Suprapubic skin (tissue), 4 donors: ENCODE measurements around the gene PLEKHD1. TPM values are rescaled to one million over a fixed set of nuclear protein-coding genes. Genes with fewer than 3 reads are reported as not detected.

Experiments used
- DNase-seq, 2 donors: peaks; one replicate each; pipeline ENCODE4 v3.0.0-alpha.2; 2019; ENCODE audit warnings: low spot score in 2 of 2
- H3K27ac ChIP-seq: fragments of 200-600 bp; sonication (generic); one replicate; pipeline ENCODE4 v1.5.1; 2019
- H3K27me3 ChIP-seq: fragments of 200-600 bp; sonication (generic); one replicate; pipeline ENCODE4 v1.5.1; 2019
- H3K36me3 ChIP-seq: fragments of 200-600 bp; sonication (generic); one replicate; pipeline ENCODE4 v1.5.1; 2019
- H3K4me1 ChIP-seq: fragments of 200-600 bp; sonication (generic); one replicate; pipeline ENCODE4 v1.5.1; 2019
- H3K4me3 ChIP-seq: fragments of 200-600 bp; sonication (generic); one replicate; pipeline ENCODE4 v1.5.1; 2019; ENCODE audit warnings: mild to moderate bottlenecking
- H3K9me3 ChIP-seq: fragments of 200-600 bp; sonication (generic); one replicate; pipeline ENCODE4 v1.5.1; 2019
- EP300 ChIP-seq: sonication (generic); formaldehyde crosslinking; IDR thresholded peaks from one replicate; pipeline ENCODE4 v1.6.1; 2017; ENCODE audit warnings: antibody characterized with exemption
- POLR2A ChIP-seq, 2 donors: fragments of 450-650 bp; IDR thresholded peaks; one replicate each; pipeline ENCODE4 v1.6.1; 2017; ENCODE audit warnings: antibody characterized with exemption in 2 of 2, mild to moderate bottlenecking in 2 of 2, moderate library complexity in 2 of 2
- POLR2AphosphoS5 ChIP-seq, 3 donors: sonication (generic); formaldehyde crosslinking; IDR thresholded peaks; one replicate each; pipeline ENCODE4 v1.6.1; 2017; ENCODE audit warnings: antibody characterized with exemption in 3 of 3
- WGBS: methylation state at CpG from one replicate; pipeline ENCODE4 v1.1.5; 2018; 5-methylcytosine and 5-hydroxymethylcytosine counted together
- total RNA-seq, 4 donors: library from RNA; depleted of rRNA; stranded (reverse); fragments of >200 nt; gene quantifications; one replicate each; pipeline ENCODE4 v1.1.0, GENCODE V29; 2016
- TF ChIP-seq, protein P1 (sequence below), 2 donors: fragments of 200-600 bp in 1 of 2; fragments of 450-650 bp in 1 of 2; sonication (generic) in 1 of 2; IDR thresholded peaks; one replicate each; pipeline ENCODE4 v1.5.1; 2016 to 2019; ENCODE audit warnings: antibody characterized with exemption in 2 of 2, mild to moderate bottlenecking in 1 of 2, moderate library complexity in 1 of 2

Gene PLEKHD1
- total RNA-seq, 4 donors from 2014 or later = 1.2 to 3.5 (median 2.3) TPM

DNA sequence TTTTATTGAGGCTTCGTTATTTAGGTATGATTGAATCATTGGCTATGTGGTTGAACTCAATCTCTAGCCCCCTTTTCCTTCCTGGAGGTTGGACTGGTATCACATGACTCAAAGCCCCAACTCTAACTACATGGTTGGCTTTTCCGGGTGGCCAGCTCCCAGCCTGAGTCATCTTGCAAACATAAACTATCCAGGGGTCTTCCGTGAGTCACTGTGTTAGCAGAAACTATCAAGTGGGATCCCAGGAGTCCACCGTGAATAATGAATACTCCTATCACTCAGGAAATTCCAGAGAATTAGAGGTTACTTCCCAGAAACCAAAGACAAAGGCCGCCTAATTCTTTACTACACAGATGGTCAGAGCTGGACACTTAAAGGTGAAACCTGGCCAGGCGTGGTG, 19.7 kb upstream of the PLEKHD1 start:
- TF ChIP-seq, protein P1, sequence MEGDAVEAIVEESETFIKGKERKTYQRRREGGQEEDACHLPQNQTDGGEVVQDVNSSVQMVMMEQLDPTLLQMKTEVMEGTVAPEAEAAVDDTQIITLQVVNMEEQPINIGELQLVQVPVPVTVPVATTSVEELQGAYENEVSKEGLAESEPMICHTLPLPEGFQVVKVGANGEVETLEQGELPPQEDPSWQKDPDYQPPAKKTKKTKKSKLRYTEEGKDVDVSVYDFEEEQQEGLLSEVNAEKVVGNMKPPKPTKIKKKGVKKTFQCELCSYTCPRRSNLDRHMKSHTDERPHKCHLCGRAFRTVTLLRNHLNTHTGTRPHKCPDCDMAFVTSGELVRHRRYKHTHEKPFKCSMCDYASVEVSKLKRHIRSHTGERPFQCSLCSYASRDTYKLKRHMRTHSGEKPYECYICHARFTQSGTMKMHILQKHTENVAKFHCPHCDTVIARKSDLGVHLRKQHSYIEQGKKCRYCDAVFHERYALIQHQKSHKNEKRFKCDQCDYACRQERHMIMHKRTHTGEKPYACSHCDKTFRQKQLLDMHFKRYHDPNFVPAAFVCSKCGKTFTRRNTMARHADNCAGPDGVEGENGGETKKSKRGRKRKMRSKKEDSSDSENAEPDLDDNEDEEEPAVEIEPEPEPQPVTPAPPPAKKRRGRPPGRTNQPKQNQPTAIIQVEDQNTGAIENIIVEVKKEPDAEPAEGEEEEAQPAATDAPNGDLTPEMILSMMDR (IDR thresholded peaks at IDR 0.05) = no peak
- no peak for TF ChIP-seq POLR2AphosphoS5 (IDR thresholded peaks at IDR 0.05)
- no peak for TF ChIP-seq EP300
- TF ChIP-seq POLR2A (IDR thresholded peaks at IDR 0.05) = no peak
- DNase-seq = no peak
- Histone ChIP-seq H3K9me3 (no peaks in the 10 kb centered on the region), H3K4me1 (no peaks in the 10 kb centered on the region), H3K36me3 (peaks cover 7% of the 10 kb centered on the region), H3K27me3 (no peaks in the 10 kb centered on the region), H3K27ac (no peak overlapping the region), H3K4me3 (no peak overlapping the region)
- 91% methylated on average over 6 of the region's 6 CpGs for WGBS

DNA sequence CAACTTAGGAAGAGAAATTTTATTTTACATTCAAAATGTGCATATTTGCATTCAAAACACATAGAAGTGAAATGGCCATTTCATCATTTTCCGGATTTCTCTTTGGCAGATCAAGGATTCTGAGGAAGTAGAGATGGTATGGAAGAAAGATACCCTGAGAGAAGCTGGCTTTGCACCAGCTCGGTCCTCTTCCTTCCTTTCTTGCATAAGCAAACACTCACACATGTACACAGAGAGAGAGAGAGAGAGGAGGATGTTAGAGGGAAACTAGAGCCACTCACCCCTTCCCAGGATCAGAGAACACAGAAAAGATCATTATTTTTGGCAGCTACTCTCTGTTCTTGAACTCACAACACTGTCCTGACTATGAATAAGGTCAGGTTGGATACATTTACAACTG, 15.6 kb upstream of the PLEKHD1 start:
- H3K27ac ChIP-seq = no peak overlapping the region
- H3K36me3 ChIP-seq = no peaks in the 10 kb centered on the region
- no peaks in the 10 kb centered on the region for H3K9me3 ChIP-seq
- no peaks in the 10 kb centered on the region for H3K4me1 ChIP-seq
- TF ChIP-seq POLR2AphosphoS5 (IDR thresholded peaks at IDR 0.05) (no peak), EP300 (no peak), POLR2A (IDR thresholded peaks at IDR 0.05) (no peak)
- TF ChIP-seq, protein P1 (IDR thresholded peaks at IDR 0.05) = no peak
- DNase-seq = no peak
- H3K4me3 ChIP-seq = no peak overlapping the region
- WGBS = 60% methylated on average over 2 of the region's 2 CpGs
- no peaks in the 10 kb centered on the region for H3K27me3 ChIP-seq

DNA sequence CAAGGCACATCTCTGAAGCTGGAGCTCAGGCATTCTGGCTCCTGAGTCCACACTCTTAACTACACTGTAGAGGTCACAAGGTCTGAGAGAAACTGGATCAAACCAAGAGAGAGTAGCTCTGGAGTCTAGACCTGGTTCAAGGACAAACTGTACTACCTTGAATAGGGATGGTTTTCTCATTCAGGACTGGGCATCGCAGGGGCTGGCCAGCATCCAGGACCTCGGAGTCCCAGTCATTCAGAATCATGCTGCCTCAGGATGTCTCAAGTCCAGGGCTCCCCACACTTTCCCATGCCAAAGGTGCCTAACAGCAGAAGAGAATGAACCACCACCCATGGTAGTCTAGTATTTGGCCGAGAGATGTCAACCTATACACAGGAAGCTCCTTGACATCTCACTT, 13.1 kb upstream of the PLEKHD1 start:
- Histone ChIP-seq H3K36me3 (no peaks in the 10 kb centered on the region), H3K4me1 (no peaks in the 10 kb centered on the region), H3K9me3 (no peaks in the 10 kb centered on the region), H3K27ac (no peak overlapping the region), H3K4me3 (no peak overlapping the region), H3K27me3 (no peaks in the 10 kb centered on the region)
- TF ChIP-seq POLR2AphosphoS5 (IDR thresholded peaks at IDR 0.05) (no peak), POLR2A (IDR thresholded peaks at IDR 0.05) (no peak), EP300 (no peak)
- TF ChIP-seq, protein P1 (IDR thresholded peaks at IDR 0.05) = no peak
- 75% methylated on average over 3 of the region's 3 CpGs for WGBS
- no peak for DNase-seq

DNA sequence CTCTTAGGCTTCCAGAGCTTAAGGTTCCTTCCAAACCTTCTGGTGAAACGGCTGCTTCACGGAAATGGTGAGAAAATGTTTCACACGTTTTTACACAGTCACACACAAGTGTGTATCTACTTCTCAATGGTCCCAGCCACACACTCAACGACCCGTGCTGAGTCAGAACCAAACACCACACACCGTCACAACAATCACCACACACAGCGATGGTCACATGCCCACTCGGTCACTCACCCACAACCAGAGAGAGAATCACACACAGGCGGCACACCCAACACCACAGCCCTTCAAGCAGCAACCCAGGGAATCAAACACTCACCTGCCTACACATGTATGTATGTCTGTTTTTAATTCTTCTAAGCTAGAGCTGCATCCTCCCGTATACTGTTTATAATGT, 12.6 kb upstream of the PLEKHD1 start:
- H3K4me1 ChIP-seq = no peaks in the 10 kb centered on the region
- no peaks in the 10 kb centered on the region for H3K36me3 ChIP-seq
- TF ChIP-seq EP300 (no peak), POLR2A (IDR thresholded peaks at IDR 0.05) (no peak), POLR2AphosphoS5 (IDR thresholded peaks at IDR 0.05) (no peak)
- TF ChIP-seq, protein P1 (IDR thresholded peaks at IDR 0.05) = no peak
- 93% methylated on average over 10 of the region's 10 CpGs for WGBS
- H3K9me3 ChIP-seq = no peaks in the 10 kb centered on the region
- no peak for DNase-seq
- no peaks in the 10 kb centered on the region for H3K27me3 ChIP-seq
- no peak overlapping the region for H3K4me3 ChIP-seq
- no peak overlapping the region for H3K27ac ChIP-seq

DNA sequence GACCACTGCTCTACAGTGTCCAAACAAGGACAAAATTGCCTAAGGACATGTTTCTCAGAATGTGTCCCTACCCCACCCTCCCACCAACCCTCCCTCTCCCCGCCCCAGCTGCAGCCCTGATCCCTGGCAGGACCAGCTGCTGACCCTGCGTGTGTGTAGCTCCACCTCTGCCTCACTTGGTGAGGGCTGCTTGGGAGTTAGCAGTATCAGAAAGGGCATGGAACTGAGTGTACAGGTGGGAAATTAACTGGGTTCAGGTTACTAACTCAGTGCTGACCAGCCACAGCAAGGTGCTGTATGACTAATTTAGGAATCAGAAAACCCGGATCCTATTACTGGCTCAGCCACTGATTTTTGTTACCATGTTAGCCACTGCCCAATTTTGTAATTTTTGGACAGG, 11.3 kb upstream of the PLEKHD1 start:
- 75% methylated on average over 2 of the region's 3 CpGs for WGBS

More for the DNA sequence above, 11.3 kb upstream of the PLEKHD1 start:
- no peaks in the 10 kb centered on the region for H3K27me3 ChIP-seq
- DNase-seq = no peak
- H3K9me3 ChIP-seq = no peaks in the 10 kb centered on the region
- no peaks in the 10 kb centered on the region for H3K36me3 ChIP-seq
- no peaks in the 10 kb centered on the region for H3K4me1 ChIP-seq
- H3K27ac ChIP-seq = no peak overlapping the region
- TF ChIP-seq EP300 (no peak), POLR2A (IDR thresholded peaks at IDR 0.05) (no peak), POLR2AphosphoS5 (IDR thresholded peaks at IDR 0.05) (no peak)
- TF ChIP-seq, protein P1 (IDR thresholded peaks at IDR 0.05) = no peak
- H3K4me3 ChIP-seq = no peak overlapping the region
